H1 (cell line): ENCODE measurements around the gene CWC27. TPM values are rescaled to one million over a fixed set of nuclear protein-coding genes. Genes with fewer than 3 reads are reported as not detected.

ENCODE experiments used
- CTCF ChIA-PET: fragments of 300-600 bp; sonication (Branson Sonifier 250); formaldehyde crosslinking; loops from one replicate; lab custom pipeline; 2021; ENCODE audit not compliant: partially characterized antibody; lab: Charles Lee
- POLR2A ChIA-PET: fragments of 300-600 bp; sonication (Branson Sonifier 250); formaldehyde crosslinking; loops from one replicate; lab custom pipeline; 2021; ENCODE audit warnings: inconsistent platforms; ENCODE audit not compliant: partially characterized antibody; lab: Charles Lee
- DNase-seq, 2 experiments: peaks; one replicate each; pipeline versions ENCODE4 v3.0.0 to v3.0.0-alpha.2; 2010 to 2022; ENCODE audit warnings: low spot score in 2 of 2, low read depth in 1 of 2, mixed read lengths in 1 of 2
- FAIRE-seq: peaks from 2 replicates; lab custom pipeline; 2011; peaks lifted over from hg19 to GRCh38; lab: Jason Lieb, UNC
- H2AFZ ChIP-seq: 2 replicates; pipeline ENCODE4 v1.8.1; 2012; ENCODE audit warnings: low read length, inconsistent platforms
- H2AK5ac ChIP-seq: 2 replicates; pipeline ENCODE4 v1.6.1; 2013; ENCODE audit warnings: low read depth, low read length
- H2BK120ac ChIP-seq: replicated peaks from 2 replicates; pipeline ENCODE3; 2013; ENCODE audit warnings: low read depth, low read length, inconsistent platforms
- H2BK12ac ChIP-seq: 2 replicates; pipeline ENCODE4 v1.6.1; 2013; ENCODE audit warnings: low read depth, low read length
- H2BK15ac ChIP-seq: 2 replicates; pipeline ENCODE4 v1.6.1; 2013; ENCODE audit warnings: low read length
- H2BK20ac ChIP-seq: 2 replicates; pipeline ENCODE4 v1.6.1; 2013; ENCODE audit warnings: low read length
- H2BK5ac ChIP-seq: 2 replicates; pipeline ENCODE4 v1.6.1; 2013; ENCODE audit warnings: low read depth, low read length
- H3K14ac ChIP-seq: 2 replicates; pipeline ENCODE4 v1.6.1; 2013; ENCODE audit warnings: inconsistent platforms; ENCODE audit not compliant: insufficient read length
- H3K18ac ChIP-seq: 2 replicates; pipeline ENCODE4 v1.6.1; 2013; ENCODE audit warnings: low read length; ENCODE audit errors: extremely low read depth
- H3K23ac ChIP-seq: 2 replicates; pipeline ENCODE4 v1.6.1; 2013; ENCODE audit warnings: inconsistent platforms; ENCODE audit not compliant: insufficient read length
- H3K23me2 ChIP-seq: 2 replicates; pipeline ENCODE4 v1.6.1; 2013; ENCODE audit warnings: low read depth, low read length
- H3K27ac ChIP-seq: 2 replicates; pipeline ENCODE4 v1.6.1; 2011; ENCODE audit warnings: low read depth, low read length, inconsistent platforms
- H3K27me3 ChIP-seq, 4 experiments: replicated peaks in 1 of 4; 1 replicate in 1 of 4; 2 replicates in 3 of 4; pipeline versions ENCODE4 v1.6.1 to v1.8.1; 2011 to 2013; ENCODE audit warnings: low read length in 3 of 4, mild to moderate bottlenecking in 3 of 4, inconsistent platforms in 2 of 4, mixed read lengths in 2 of 4, moderate library complexity in 1 of 4; ENCODE audit not compliant: control insufficient read depth in 3 of 4, insufficient read depth in 3 of 4; ENCODE audit errors: extremely low read depth in 1 of 4
- H3K36me3 ChIP-seq, 4 experiments: 2 replicates each; pipeline versions ENCODE4 v1.6.1 to v1.8.1; 2011 to 2013; ENCODE audit warnings: mild to moderate bottlenecking in 4 of 4, low read length in 3 of 4, moderate library complexity in 2 of 4, control low read depth in 1 of 4, inconsistent platforms in 1 of 4; ENCODE audit not compliant: insufficient read depth in 4 of 4, control insufficient read depth in 2 of 4
- H3K4ac ChIP-seq: replicated peaks from 2 replicates; pipeline ENCODE3; 2013; ENCODE audit warnings: low read length, low read depth, mixed read lengths, inconsistent platforms; ENCODE audit not compliant: insufficient read length
- H3K4me1 ChIP-seq, 4 experiments: replicated peaks in 1 of 4; 1 replicate in 1 of 4; 2 replicates in 3 of 4; pipeline versions ENCODE4 v1.6.1 to v1.8.1; 2011 to 2013; ENCODE audit warnings: low read length in 3 of 4, inconsistent platforms in 2 of 4, mixed read lengths in 1 of 4; ENCODE audit not compliant: insufficient read depth in 4 of 4, control insufficient read depth in 3 of 4
- H3K4me2 ChIP-seq, 2 experiments: 2 replicates each; pipeline versions ENCODE4 v1.6.1 to v1.8.1; 2011 to 2013; ENCODE audit warnings: low read depth in 2 of 2, low read length in 2 of 2, control low read depth in 1 of 2, inconsistent platforms in 1 of 2, mild to moderate bottlenecking in 1 of 2; ENCODE audit not compliant: insufficient read depth in 1 of 2
- H3K4me3 ChIP-seq, 4 experiments: fragments of 200-600, 300-600 bp in 1 of 4; sonication (generic), shearing (Covaris generic), sonication (Bioruptor Twin) in 1 of 4; 2 replicates each; pipeline versions ENCODE4 v1.5.1 to v1.8.1; 2011 to 2016; ENCODE audit warnings: low read length in 4 of 4, low read depth in 3 of 4, control low read depth in 2 of 4, inconsistent platforms in 2 of 4, mild to moderate bottlenecking in 2 of 4, mixed read lengths in 1 of 4, moderate library complexity in 1 of 4; ENCODE audit not compliant: insufficient read depth in 2 of 4; ENCODE audit errors: extremely low read depth in 1 of 4
- H3K56ac ChIP-seq: replicated peaks from 2 replicates; pipeline ENCODE3; 2013; ENCODE audit warnings: low read depth, mild to moderate bottlenecking, mixed read lengths, low read length, inconsistent platforms; ENCODE audit not compliant: insufficient read length
- H3K79me1 ChIP-seq: 2 replicates; pipeline ENCODE4 v1.6.1; 2013; ENCODE audit warnings: low read depth, low read length, control low read depth
- H3K79me2 ChIP-seq, 2 experiments: 2 replicates each; pipeline versions ENCODE4 v1.6.1 to v1.8.1; 2012 to 2013; ENCODE audit warnings: low read length in 2 of 2, mild to moderate bottlenecking in 2 of 2, inconsistent platforms in 1 of 2; ENCODE audit not compliant: insufficient read depth in 2 of 2, control insufficient read depth in 1 of 2
- H3K9ac ChIP-seq, 4 experiments: replicated peaks in 1 of 4; 1 replicate in 1 of 4; 2 replicates in 3 of 4; pipeline versions ENCODE4 v1.6.1 to v1.8.1; 2011 to 2013; ENCODE audit warnings: low read depth in 3 of 4, low read length in 3 of 4, control low read depth in 2 of 4, mild to moderate bottlenecking in 2 of 4, moderate library complexity in 2 of 4, inconsistent platforms in 1 of 4; ENCODE audit errors: extremely low read depth in 1 of 4
- H3K9me3 ChIP-seq, 2 experiments: 2 replicates each; pipeline versions ENCODE4 v1.6.1 to v1.8.1; 2012 to 2013; ENCODE audit warnings: mild to moderate bottlenecking in 2 of 2, moderate library complexity in 2 of 2, control low read depth in 1 of 2, inconsistent platforms in 1 of 2, low read depth in 1 of 2, low read length in 1 of 2, mixed read lengths in 1 of 2; ENCODE audit not compliant: insufficient read depth in 2 of 2
- H4K20me1 ChIP-seq, 2 experiments: replicated peaks in 1 of 2; 2 replicates each; pipeline versions ENCODE3 to v1.8.1; 2011 to 2013; ENCODE audit warnings: inconsistent platforms in 2 of 2, low read length in 2 of 2, mild to moderate bottlenecking in 1 of 2; ENCODE audit not compliant: insufficient read depth in 2 of 2, control insufficient read depth in 1 of 2
- H4K5ac ChIP-seq: 2 replicates; pipeline ENCODE4 v1.6.1; 2013; ENCODE audit warnings: low read length, low read depth, mixed read lengths, inconsistent platforms; ENCODE audit not compliant: insufficient read length
- H4K8ac ChIP-seq: 2 replicates; pipeline ENCODE4 v1.8.0; 2013; ENCODE audit warnings: mild to moderate bottlenecking, moderate library complexity, low read length, inconsistent platforms; ENCODE audit not compliant: insufficient read depth; ENCODE audit errors: extremely low read depth
- H4K91ac ChIP-seq: replicated peaks from 2 replicates; pipeline ENCODE3; 2013; ENCODE audit warnings: low read length, mixed read lengths, inconsistent platforms; ENCODE audit not compliant: insufficient read length
- ATF2 ChIP-seq: IDR thresholded peaks from 2 replicates; pipeline ENCODE4 v1.6.1; 2012; ENCODE audit warnings: low read length, inconsistent platforms
- CBX8 ChIP-seq: fragments of 300-800, 300-1000 bp; sonication (generic); IDR thresholded peaks from 2 replicates; pipeline ENCODE4 v1.7.1; 2016; ENCODE audit warnings: low read depth, low read length, borderline replicate concordance
- CHD1 ChIP-seq: IDR thresholded peaks from 2 replicates; pipeline ENCODE4 v1.6.1; 2012; ENCODE audit warnings: low read depth, low read length, improper control_type of control experiment
- CREB1 ChIP-seq: IDR thresholded peaks from 2 replicates; pipeline ENCODE4 v1.6.1; 2012; ENCODE audit warnings: inconsistent platforms
- HDAC6 ChIP-seq: IDR thresholded peaks from one replicate; pipeline ENCODE4 v1.7.1; 2012; ENCODE audit warnings: low read depth, mild to moderate bottlenecking, inconsistent platforms, low read length, moderate library complexity
- JUN ChIP-seq: IDR thresholded peaks from 2 replicates; pipeline ENCODE4 v1.6.1; 2011; ENCODE audit warnings: low read depth, mild to moderate bottlenecking, improper control_type of control experiment, low read length
- JUND ChIP-seq: IDR thresholded peaks from 2 replicates; pipeline ENCODE4 v1.6.1; 2011; ENCODE audit warnings: mild to moderate bottlenecking, improper control_type of control experiment, low read length
- NANOG ChIP-seq: IDR thresholded peaks from 2 replicates; pipeline ENCODE4 v1.6.1; 2011; ENCODE audit warnings: low read length, low read depth, mild to moderate bottlenecking, inconsistent platforms; ENCODE audit not compliant: insufficient read depth, poor library complexity, severe bottlenecking
- POU5F1 ChIP-seq: IDR thresholded peaks from 2 replicates; pipeline ENCODE4 v1.6.1; 2011; ENCODE audit warnings: low read depth, mild to moderate bottlenecking, low read length, moderate library complexity
- RFX5 ChIP-seq: IDR thresholded peaks from 2 replicates; pipeline ENCODE4 v1.6.1; 2011; ENCODE audit warnings: low read depth, low read length, improper control_type of control experiment, borderline replicate concordance
- SIN3A ChIP-seq, 2 experiments: IDR thresholded peaks in 1 of 2; conservative IDR thresholded peaks in 1 of 2; 2 replicates each; pipeline ENCODE4 v1.6.1; 2011 to 2012; ENCODE audit warnings: low read length in 2 of 2, improper control_type of control experiment in 1 of 2, low read depth in 1 of 2, mild to moderate bottlenecking in 1 of 2
- TEAD4 ChIP-seq: IDR thresholded peaks from 2 replicates; pipeline ENCODE4 v1.6.1; 2012; ENCODE audit warnings: low read depth, low read length, inconsistent platforms, mixed read lengths
- WGBS, 2 experiments: shearing (Covaris generic) in 1 of 2; methylation state at CpG; one replicate each; pipeline versions ENCODE4 v1.1.6 to v1.1.7; 2013 to 2015; ENCODE audit warnings: low lambda C conversion rate in 2 of 2, mixed read lengths in 2 of 2, inconsistent platforms in 1 of 2, low coverage in 1 of 2, missing lambda C conversion rate in 1 of 2; ENCODE audit not compliant: insufficient replicate concordance in 2 of 2, insufficient coverage in 1 of 2, insufficient read length in 1 of 2; ENCODE audit errors: extremely low coverage in 1 of 2, missing lambda C conversion rate in 1 of 2; 5-methylcytosine and 5-hydroxymethylcytosine counted together
- polyA plus RNA-seq, 7 experiments: library from polyadenylated mRNA; depleted of rRNA in 3 of 7; stranded (reverse) in 5 of 7; unstranded in 2 of 7; fragments of >200 nt in 5 of 7; fragments of 200-250 nt in 2 of 7; gene quantifications; 1 replicate in 5 of 7; 2 replicates in 1 of 7; 4 replicates in 1 of 7; pipeline versions ENCODE4 v1.2.1 to v1.2.3, GENCODE V29; 2011 to 2013; ENCODE audit warnings: missing spikeins in 2 of 7, mixed read lengths in 2 of 7
- total RNA-seq: library from RNA; stranded (reverse); fragmentation: NEBNext Ultra II Directional; extraction: Animal tissue kit (Norgen Biotek cat#: 25700); gene quantifications from 2 replicates; pipeline ENCODE4 v1.2.1, GENCODE V29; 2021

CWC27 gene
- total and polyA plus RNA-seq, 2 of the 8 experiments (the other 6 are each of a cell fraction or from before 2014, with no cell fraction given): 24.9 to 43.4 TPM

GRCh38 chr5:64836786-64837185, 68.1 kb downstream of the CWC27 start:
- no peak overlapping the region for H4K8ac ChIP-seq
- no peak overlapping the region for H2BK12ac ChIP-seq
- no peaks in the 10 kb centered on the region for H4K20me1 ChIP-seq
- H2BK15ac ChIP-seq: no peak overlapping the region
- no peak overlapping the region for H3K9ac ChIP-seq
- H2BK120ac ChIP-seq: no peak overlapping the region
- no peak overlapping the region for H3K4me2 ChIP-seq
- no peak overlapping the region for H3K4ac ChIP-seq
- no peaks in the 10 kb centered on the region for H3K79me1 ChIP-seq
- no peak overlapping the region for H4K91ac ChIP-seq
- FAIRE-seq (no peak), DNase-seq (no peak)
- no peak overlapping the region for H3K4me3 ChIP-seq
- no peaks in the 10 kb centered on the region for H3K23me2 ChIP-seq
- WGBS, 2 experiments: 90% methylated on average over 4 of the region's 4 CpGs; no CpG with 5 or more reads in 1 of the 2 experiments
- CTCF ChIA-PET: interaction anchor here (0.6 to 1.0 kb wide), 2 partner anchors 146 to 608 kb away, joined by 3 read pairs; no protein-coding TSS in a partner anchor
- H3K9me3 ChIP-seq: 0 out of 4 replicates have a peak, but pooled peaks cover 0 to 2% of the 10 kb centered on the region in 2 experiments
- no peak overlapping the region for H2BK20ac ChIP-seq
- H2BK5ac ChIP-seq: no peak overlapping the region
- no peak overlapping the region for H3K23ac ChIP-seq
- H3K18ac ChIP-seq: no peak overlapping the region
- POLR2A ChIA-PET: no interaction called here
- no peaks in the 10 kb centered on the region for H3K27me3 ChIP-seq
- H3K79me2 ChIP-seq: no peaks in the 10 kb centered on the region
- no peak overlapping the region for H4K5ac ChIP-seq
- no peaks in the 10 kb centered on the region; a peak in 1 of 7 replicates for H3K4me1 ChIP-seq
- H3K14ac ChIP-seq: no peak overlapping the region
- H3K36me3 ChIP-seq: peaks cover 0 to 3% (median 1%) of the 10 kb centered on the region in 4 experiments; a peak in 2 of 8 replicates
- no peak overlapping the region for H3K27ac ChIP-seq
- no peak overlapping the region for H2AK5ac ChIP-seq
- H2AFZ ChIP-seq: no peak overlapping the region
- no peak overlapping the region for H3K56ac ChIP-seq
- TF ChIP-seq JUND: no peak
- no peak for TF ChIP-seq ATF2
- no peak for TF ChIP-seq POU5F1
- TF ChIP-seq TEAD4: no peak
- no peak for TF ChIP-seq SIN3A (conservative IDR thresholded peaks at IDR 0.05 in 1 of 2, IDR thresholded peaks at IDR 0.05 in 1 of 2; ENCODE audit: low read depth in 1 of 2, low read length in 2 of 2)
- TF ChIP-seq CBX8: no peak
- TF ChIP-seq JUN: no peak
- no peak for TF ChIP-seq RFX5
- no peak for TF ChIP-seq CREB1
- no peak for TF ChIP-seq NANOG
- no peak for TF ChIP-seq CHD1
- TF ChIP-seq HDAC6: no peak
